SK-N-MC (cell line): ENCODE results near the gene ERC2.

Source experiments
- DNase-seq: peaks from one replicate; pipeline ENCODE4 v3.0.0-alpha.2; 2011; ENCODE audit warnings: low read depth, low spot score
- H3K27ac ChIP-seq: fragments of 200-600 bp; sonication (generic); 2 replicates; pipeline ENCODE4 v1.5.1; 2016; ENCODE audit warnings: mixed run types
- H3K36me3 ChIP-seq: fragments of 200-600 bp; sonication (generic); 2 replicates; pipeline ENCODE4 v1.6.1; 2017; ENCODE audit warnings: antibody characterized with exemption, low read length, mixed read lengths; ENCODE audit not compliant: insufficient read depth
- H3K4me3 ChIP-seq: fragments of 200-600 bp; sonication (generic); 2 replicates; pipeline ENCODE4 v1.5.1; 2016
- H3K9ac ChIP-seq: fragments of 200-600 bp; sonication (generic); 2 replicates; pipeline ENCODE4 v1.8.0; 2017; ENCODE audit warnings: mixed run types, mixed read lengths; ENCODE audit not compliant: insufficient read length
- H3K9me3 ChIP-seq: fragments of 200-600 bp; sonication (generic); 2 replicates; pipeline ENCODE4 v1.6.1; 2017; ENCODE audit warnings: low read depth, mild to moderate bottlenecking, antibody characterized with exemption, low read length, moderate library complexity, mixed read lengths
- EZH2 ChIP-seq: fragments of 200-600 bp; sonication (generic); IDR thresholded peaks from one replicate; pipeline ENCODE4 v1.6.1; 2017; ENCODE audit warnings: antibody characterized with exemption
- FOXP2 ChIP-seq: optimal IDR thresholded peaks from 2 replicates; pipeline ENCODE3; 2011; ENCODE audit warnings: mild to moderate bottlenecking, moderate library complexity; ENCODE audit not compliant: insufficient read depth; ENCODE audit errors: extremely low read length, control extremely low read depth
- POLR2AphosphoS5 ChIP-seq: IDR thresholded peaks from 2 replicates; pipeline ENCODE4 v1.6.1; 2012; ENCODE audit warnings: mild to moderate bottlenecking, low read depth, low read length, borderline replicate concordance

The ERC2 gene

DNA sequence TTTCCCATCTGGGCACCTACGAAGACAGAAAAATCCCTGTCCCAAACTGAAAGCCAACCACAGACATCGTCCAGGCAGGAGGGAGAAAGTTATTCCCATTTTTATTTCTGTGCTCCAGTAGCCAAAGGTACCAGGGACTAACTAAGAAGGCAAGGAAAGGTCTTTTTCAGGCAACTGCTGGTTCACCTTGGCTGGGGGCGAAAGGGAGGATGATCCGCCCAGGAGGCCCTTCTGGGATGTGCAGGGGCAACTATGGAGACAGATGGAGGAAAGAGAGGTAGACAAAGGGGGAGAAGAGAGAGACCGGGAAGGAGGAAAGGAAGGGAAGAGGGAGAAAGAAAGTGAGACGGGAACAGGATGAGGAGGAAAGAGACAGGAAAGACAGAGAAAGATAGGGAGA lies 994.5 kb downstream of the ERC2 start:
- Histone ChIP-seq H3K36me3 (peaks cover 23% of the 10 kb centered on the region), H3K9me3 (no peaks in the 10 kb centered on the region), H3K4me3 (no peak overlapping the region), H3K27ac (no peak overlapping the region), H3K9ac (no peak overlapping the region)
- TF ChIP-seq EZH2: no peak
- TF ChIP-seq FOXP2: no peak
- TF ChIP-seq POLR2AphosphoS5: no peak
- no peak for DNase-seq

DNA sequence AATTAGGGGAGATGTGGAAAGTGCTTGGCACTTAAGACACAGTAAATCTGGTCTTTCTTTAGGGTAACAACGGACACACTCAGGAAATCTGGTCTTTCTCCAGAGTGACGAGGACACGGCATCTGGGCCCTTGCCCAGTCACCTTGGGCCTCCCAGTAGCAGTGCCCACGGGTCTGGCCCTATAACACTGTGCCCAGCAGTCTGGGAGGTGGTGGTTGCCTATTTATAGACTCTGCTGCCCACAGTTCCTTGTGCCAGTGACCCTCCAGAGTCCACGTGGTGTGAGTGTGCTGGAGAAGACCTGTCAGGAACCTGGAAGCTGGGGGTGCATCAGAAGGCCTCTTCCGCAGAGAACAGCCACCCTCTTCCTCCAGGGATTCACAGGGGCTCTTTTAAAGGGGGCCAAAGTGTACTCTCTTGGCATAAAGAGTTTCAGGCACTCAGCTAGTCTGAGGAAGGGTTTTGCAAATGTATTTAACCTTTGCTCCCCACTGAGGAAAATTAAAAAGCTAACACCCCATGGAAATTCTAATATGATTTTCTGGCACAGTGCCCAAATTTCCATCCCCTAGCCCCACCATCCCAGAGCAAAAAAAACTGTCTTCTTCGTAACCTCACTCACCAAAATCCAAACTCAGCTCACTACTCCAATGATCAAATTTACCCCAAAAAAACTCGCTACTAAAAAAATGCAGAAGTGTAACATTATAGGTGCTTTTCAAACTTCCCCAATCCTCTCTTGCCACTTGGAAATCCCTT lies 996.6 kb downstream of the ERC2 start:
- no peak overlapping the region for H3K9ac ChIP-seq
- peaks cover 12% of the 10 kb centered on the region; the same call in 1 of the 2 replicates for H3K36me3 ChIP-seq
- H3K4me3 ChIP-seq: no peak overlapping the region
- TF ChIP-seq EZH2 (no peak), POLR2AphosphoS5 (no peak), FOXP2 (no peak)
- DNase-seq: no peak
- H3K9me3 ChIP-seq: no peaks in the 10 kb centered on the region
- no peak overlapping the region for H3K27ac ChIP-seq

DNA sequence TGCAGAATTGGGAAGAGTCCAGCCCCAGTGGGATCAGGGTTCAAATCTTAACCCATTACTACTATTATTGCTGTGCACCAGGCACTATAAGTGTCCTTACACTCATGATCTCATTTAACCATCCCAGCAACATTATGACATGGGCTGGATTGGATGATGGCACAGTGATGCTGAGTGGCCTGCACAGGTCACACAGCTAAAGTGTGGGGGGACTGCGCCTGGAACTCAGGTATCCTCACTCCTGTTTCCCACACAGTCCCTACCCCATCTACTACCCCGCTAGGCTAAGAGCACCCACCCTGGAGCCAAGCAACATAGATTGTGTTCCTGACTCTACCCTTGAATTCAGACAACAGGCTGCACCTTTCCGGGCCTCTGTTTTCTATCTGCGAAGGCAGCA lies 997.2 kb downstream of the ERC2 start:
- H3K9ac ChIP-seq: no peak overlapping the region
- DNase-seq: no peak
- no peaks in the 10 kb centered on the region for H3K9me3 ChIP-seq
- peaks cover 10% of the 10 kb centered on the region; the same call in 1 of the 2 replicates for H3K36me3 ChIP-seq
- no peak overlapping the region for H3K4me3 ChIP-seq
- H3K27ac ChIP-seq: no peak overlapping the region
- TF ChIP-seq EZH2: no peak
- TF ChIP-seq POLR2AphosphoS5: no peak

DNA sequence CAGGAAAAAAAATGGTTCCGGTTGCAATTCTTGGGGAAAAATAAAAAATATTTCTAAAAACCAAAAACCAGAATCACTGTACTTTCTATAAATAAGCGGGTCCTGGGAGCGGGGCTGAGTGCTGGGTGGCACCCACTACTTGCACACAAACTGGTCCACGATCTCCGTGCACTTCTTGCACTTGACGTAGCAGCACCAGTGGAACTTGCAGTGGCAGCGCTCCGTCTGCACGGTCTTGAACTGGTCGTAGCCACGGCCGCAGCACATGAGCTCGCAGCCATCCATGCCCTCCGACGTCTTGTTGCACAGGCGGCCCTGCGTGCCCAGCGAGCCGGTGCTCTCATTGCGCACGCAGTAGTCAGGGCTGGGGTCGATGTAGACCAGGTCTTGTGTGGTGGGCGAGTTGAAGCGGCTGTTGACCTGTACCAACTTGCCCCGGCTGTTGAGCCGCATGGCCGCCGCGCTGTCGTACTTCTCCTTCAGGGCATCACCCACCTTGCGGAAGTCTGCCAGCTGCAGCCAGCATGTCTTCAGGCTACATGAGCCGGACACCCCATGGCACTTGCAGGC lies 998.2 kb downstream of the ERC2 start:
- no peaks in the 10 kb centered on the region for H3K9me3 ChIP-seq
- H3K9ac ChIP-seq: no peak overlapping the region
- H3K36me3 ChIP-seq: peaks cover 8% of the 10 kb centered on the region; the same call in 1 of the 2 replicates
- TF ChIP-seq FOXP2: no peak
- no peak for TF ChIP-seq EZH2
- no peak for TF ChIP-seq POLR2AphosphoS5
- no peak for DNase-seq
- H3K27ac ChIP-seq: no peak overlapping the region
- no peak overlapping the region for H3K4me3 ChIP-seq

DNA sequence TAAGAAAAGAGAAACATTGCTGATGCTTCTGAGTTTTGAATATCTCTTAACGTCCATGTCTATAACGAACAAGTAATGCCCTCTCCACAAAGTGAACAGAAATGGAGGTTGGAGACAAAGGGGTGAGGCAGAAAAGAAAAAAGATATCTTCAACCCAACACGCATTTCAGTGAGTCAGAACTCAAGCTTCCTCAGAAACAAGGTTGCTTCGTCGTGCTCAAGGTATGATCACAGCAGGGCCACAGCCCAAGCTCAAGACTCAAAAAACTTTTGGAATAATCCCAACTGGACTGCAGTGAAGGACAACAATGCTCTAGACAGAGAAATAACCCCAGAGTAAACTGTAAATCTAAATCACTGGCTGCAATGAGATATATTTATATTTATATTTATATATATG lies 1000.0 kb downstream of the ERC2 start:
- Histone ChIP-seq H3K9me3 (no peaks in the 10 kb centered on the region), H3K4me3 (no peak overlapping the region), H3K27ac (no peak overlapping the region), H3K36me3 (peaks cover 8% of the 10 kb centered on the region; the same call in 1 of the 2 replicates), H3K9ac (no peak overlapping the region)
- TF ChIP-seq FOXP2: no peak
- no peak for TF ChIP-seq EZH2
- no peak for TF ChIP-seq POLR2AphosphoS5
- DNase-seq: no peak

DNA sequence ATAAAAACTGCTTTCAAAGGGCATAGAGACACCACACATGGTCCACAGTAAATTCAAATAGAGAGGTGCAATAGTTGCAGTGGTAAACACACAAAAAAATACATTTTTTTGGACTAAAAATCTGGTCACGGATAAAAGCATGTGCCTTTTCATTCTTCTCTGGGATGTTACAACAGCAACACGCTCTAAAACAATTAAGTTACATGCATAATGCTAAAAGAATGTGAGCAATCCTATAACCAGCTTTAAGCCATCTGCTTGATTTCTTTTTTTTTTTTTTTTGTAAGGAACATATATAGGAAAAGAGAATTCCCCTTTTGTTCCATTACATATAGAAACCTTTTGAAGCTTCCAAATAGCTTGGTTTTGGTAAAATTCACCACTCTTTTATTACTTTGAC lies 1001.2 kb downstream of the ERC2 start:
- Histone ChIP-seq H3K36me3 (peaks cover 7% of the 10 kb centered on the region; the same call in 1 of the 2 replicates), H3K9ac (no peak overlapping the region), H3K4me3 (no peak overlapping the region), H3K27ac (no peak overlapping the region), H3K9me3 (no peaks in the 10 kb centered on the region)
- no peak for DNase-seq
- TF ChIP-seq EZH2: no peak
- no peak for TF ChIP-seq POLR2AphosphoS5
- TF ChIP-seq FOXP2: no peak

DNA sequence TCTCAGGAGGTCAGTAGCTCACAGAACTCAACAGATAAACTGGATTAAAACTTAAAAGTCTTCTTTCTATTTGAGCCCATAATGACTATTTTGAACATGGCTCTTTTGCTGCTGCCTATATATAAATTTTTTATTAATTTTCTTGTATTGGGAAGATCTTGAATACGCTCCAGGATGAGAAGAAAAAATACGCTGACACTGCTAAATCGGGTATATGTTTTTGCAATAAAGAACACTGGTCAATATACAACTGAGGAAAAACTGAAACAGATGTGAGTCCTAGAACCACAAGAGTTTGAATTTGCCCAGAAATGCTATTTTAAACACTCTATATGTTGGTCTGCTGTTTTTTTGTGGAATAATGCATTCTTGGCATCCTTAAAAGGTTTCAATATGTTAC lies 1001.7 kb downstream of the ERC2 start:
- H3K9me3 ChIP-seq: no peaks in the 10 kb centered on the region
- DNase-seq: no peak
- TF ChIP-seq FOXP2 (no peak), EZH2 (no peak), POLR2AphosphoS5 (no peak)
- H3K36me3 ChIP-seq: peaks cover 4% of the 10 kb centered on the region; the same call in 1 of the 2 replicates
- no peak overlapping the region for H3K4me3 ChIP-seq
- no peak overlapping the region for H3K9ac ChIP-seq
- H3K27ac ChIP-seq: no peak overlapping the region

DNA sequence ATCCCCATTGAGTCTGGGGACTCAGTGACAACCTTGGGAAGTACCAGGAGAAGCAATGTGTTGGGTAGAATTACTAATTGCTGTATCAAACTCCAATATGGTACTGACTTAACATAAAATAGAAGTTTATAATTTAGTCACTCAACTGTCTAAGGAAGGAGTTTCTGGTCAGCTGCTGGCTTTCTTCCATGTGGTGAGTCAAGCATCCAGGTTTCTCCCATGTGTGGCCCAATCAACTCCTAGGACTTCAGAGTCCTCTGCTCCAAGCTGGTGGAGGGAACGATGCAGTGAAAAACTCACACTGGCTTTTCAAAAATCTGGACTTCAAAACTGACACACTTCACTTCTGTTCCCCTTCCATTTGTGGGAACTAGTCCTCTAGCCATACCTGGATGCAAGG lies 1006.4 kb downstream of the ERC2 start:
- H3K9ac ChIP-seq: no peak overlapping the region
- no peak overlapping the region for H3K27ac ChIP-seq
- H3K4me3 ChIP-seq: no peak overlapping the region
- TF ChIP-seq FOXP2: no peak
- TF ChIP-seq POLR2AphosphoS5: no peak
- no peak for TF ChIP-seq EZH2
- H3K36me3 ChIP-seq: no peaks in the 10 kb centered on the region
- DNase-seq: no peak
- no peaks in the 10 kb centered on the region for H3K9me3 ChIP-seq

DNA sequence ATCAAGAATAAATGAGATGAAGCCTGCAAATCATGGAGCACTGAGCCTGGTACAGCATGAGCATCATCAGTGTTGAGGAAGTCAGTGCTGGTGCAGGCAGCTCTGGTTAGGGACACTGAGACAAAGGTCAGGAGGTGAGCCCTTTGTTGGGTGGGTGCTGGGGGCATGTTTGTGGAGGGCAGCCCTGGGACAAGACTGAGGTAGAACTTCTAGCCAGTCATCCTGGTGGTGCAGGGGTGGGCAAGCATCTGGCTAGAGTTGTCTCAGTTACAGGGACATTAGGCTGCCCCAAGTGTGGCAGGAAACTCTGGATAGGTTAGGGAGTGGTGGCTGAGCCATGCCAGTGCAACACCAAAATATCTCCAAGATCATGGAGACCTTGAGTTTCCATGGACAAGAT lies 1008.4 kb downstream of the ERC2 start:
- Histone ChIP-seq H3K4me3 (no peak overlapping the region), H3K27ac (no peak overlapping the region), H3K9ac (no peak overlapping the region), H3K36me3 (no peaks in the 10 kb centered on the region), H3K9me3 (no peaks in the 10 kb centered on the region)
- TF ChIP-seq FOXP2: no peak
- no peak for TF ChIP-seq POLR2AphosphoS5
- no peak for TF ChIP-seq EZH2
- no peak for DNase-seq
